Kidney (tissue), 14 donors: Measurements from ENCODE around the gene DBF4. TPM values are rescaled to one million over a fixed set of nuclear protein-coding genes. Genes with fewer than 3 reads are reported as not detected.
"Not testable (repeated sequence)": the region's sequence is repeated elsewhere in the genome, so short reads cannot be mapped to it uniquely, and the experiment has no call there.

Source experiments
- DNase-seq, 5 donors: peaks; one replicate each; pipeline ENCODE4 v3.0.0-alpha.2; 2013 to 2020
- FAIRE-seq: peaks from 2 replicates; lab custom pipeline; 2012; peaks lifted over from hg19 to GRCh38; lab: Jason Lieb, UNC
- H3K27ac ChIP-seq, 2 donors: one replicate each; pipeline ENCODE4 v1.7.0; 2013; ENCODE audit warnings: low read depth in 2 of 2, low read length in 2 of 2, inconsistent platforms in 1 of 2
- H3K27me3 ChIP-seq: one replicate; pipeline ENCODE4 v1.7.1; 2013; ENCODE audit warnings: low read length, inconsistent platforms; ENCODE audit not compliant: control insufficient read depth, insufficient read depth
- H3K36me3 ChIP-seq, 3 donors: one replicate each; pipeline versions ENCODE4 v1.7.0 to v1.7.1; 2013; ENCODE audit warnings: low read length in 3 of 3, control low read depth in 1 of 3, inconsistent platforms in 1 of 3; ENCODE audit not compliant: insufficient read depth in 3 of 3, control insufficient read depth in 2 of 3
- H3K4me1 ChIP-seq, 3 donors: one replicate each; pipeline versions ENCODE4 v1.7.0 to v1.7.1; 2013; ENCODE audit warnings: low read length in 3 of 3, inconsistent platforms in 1 of 3, low read depth in 1 of 3; ENCODE audit not compliant: control insufficient read depth in 2 of 3, insufficient read depth in 2 of 3
- H3K4me3 ChIP-seq, 3 donors: one replicate each; pipeline versions ENCODE4 v1.7.0 to v1.8.1; 2013; ENCODE audit warnings: low read length in 3 of 3, control low read depth in 1 of 3, inconsistent platforms in 1 of 3
- H3K9ac ChIP-seq, 3 donors: one replicate each; pipeline versions ENCODE4 v1.7.0 to v1.7.1; 2013; ENCODE audit warnings: low read length in 3 of 3, control low read depth in 1 of 3, inconsistent platforms in 1 of 3
- H3K9me3 ChIP-seq, 3 donors: one replicate each; pipeline versions ENCODE4 v1.7.0 to v1.7.1; 2013; ENCODE audit warnings: low read length in 3 of 3, control low read depth in 1 of 3, inconsistent platforms in 1 of 3; ENCODE audit not compliant: control insufficient read depth in 2 of 3, insufficient read depth in 1 of 3
- CTCF ChIP-seq: IDR thresholded peaks from 3 replicates; pipeline ENCODE4 v1.5.1; 2012; ENCODE audit warnings: mild to moderate bottlenecking, moderate library complexity, borderline replicate concordance; ENCODE audit not compliant: insufficient read depth; ENCODE audit errors: extremely low read depth
- intact Hi-C: fragments of 100-400 bp; cut with DNase I; formaldehyde crosslinking; loops from one replicate; pipeline ENCODE4 v1.11.1; 2022
- polyA plus RNA-seq: library from polyadenylated mRNA; stranded (reverse); fragments of 350-450 nt; fragmentation: Illumina TruSeq; extraction: RNeasy Lipid Tissue Mini Kit (QIAGEN cat#74804); gene quantifications from one replicate; pipeline ENCODE4 v1.2.3, GENCODE V29; 2014; ENCODE audit warnings: low read depth, low replicate concordance; ENCODE audit not compliant: insufficient read depth
- total RNA-seq: library from RNA; stranded (reverse); fragmentation: NEBNext Ultra II Directional; extraction: Animal tissue kit (Norgen Biotek cat#: 25700); gene quantifications from one replicate; pipeline ENCODE4 v1.2.1, GENCODE V29; 2021
- donor health status: control.
- donor health status: control.
- donor health status: control.
- donor health status: control.
- donor health status: control.
- donor health status: DM: yes; HTN: yes; CAD: no.
- donor health status: Normal renal cell carcinoma (clear cell type).

Gene DBF4
- total and polyA plus RNA-seq, 2 donors from 2014 or later = 1.9 to 8.8 TPM

DNA sequence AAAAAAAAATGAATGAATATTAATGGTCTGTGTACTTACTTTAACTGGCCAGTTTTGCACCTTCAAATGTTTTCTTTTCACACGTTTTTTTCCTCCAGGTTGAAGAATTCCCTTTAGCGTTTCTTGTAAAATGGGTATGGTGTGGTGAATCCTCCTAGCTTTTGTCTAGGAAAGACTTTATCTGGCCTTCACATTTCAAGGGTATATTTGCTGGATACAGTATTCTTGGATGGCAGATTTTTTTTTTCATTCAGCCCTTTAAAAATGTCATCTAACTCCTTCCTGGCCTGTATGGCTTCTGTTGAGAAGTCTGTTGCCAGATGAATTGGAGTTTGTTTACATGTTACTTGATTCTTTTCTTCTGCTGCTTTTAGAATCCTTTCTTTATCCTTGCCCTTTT, 10.2 kb upstream of the DBF4 start:
- H3K9ac ChIP-seq = no peak overlapping the region
- intact Hi-C loops = no loop called here
- no peaks in the 10 kb centered on the region for H3K4me1 ChIP-seq
- TF ChIP-seq CTCF = no peak
- no peak for FAIRE-seq
- peaks cover 0 to 13% (median 0%) of the 10 kb centered on the region in 3 donors for H3K9me3 ChIP-seq
- no peak for DNase-seq
- peaks cover 0 to 1% (median 0%) of the 10 kb centered on the region in 3 donors for H3K36me3 ChIP-seq
- H3K27ac ChIP-seq = no peak overlapping the region
- no peaks in the 10 kb centered on the region for H3K27me3 ChIP-seq
- H3K4me3 ChIP-seq = no peak overlapping the region

DNA sequence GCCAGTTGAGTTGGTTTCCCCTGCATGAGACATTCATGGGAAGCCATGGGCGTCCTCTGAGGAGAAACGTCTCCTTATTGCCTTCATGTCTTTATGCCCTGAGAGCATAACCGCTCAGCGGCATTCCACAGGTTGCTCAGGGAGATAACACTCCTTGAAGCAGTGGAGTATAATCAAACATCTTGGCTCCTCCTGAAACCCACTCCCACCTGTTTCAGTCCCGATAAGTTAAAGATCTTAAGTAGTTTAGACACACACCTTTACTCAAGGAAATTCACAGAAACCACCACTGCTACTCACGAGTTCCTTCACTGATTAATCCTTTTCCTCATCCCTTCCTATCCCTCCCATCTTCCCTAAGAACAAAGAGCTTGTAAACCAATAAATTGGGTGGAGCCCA, 9.8 kb upstream of the DBF4 start:
- H3K4me3 ChIP-seq, FAIRE-seq, H3K4me1 ChIP-seq, intact Hi-C loops, H3K36me3 ChIP-seq, H3K27ac ChIP-seq, H3K9ac ChIP-seq, DNase-seq, H3K27me3 ChIP-seq: not testable (repeated sequence)
- peaks cover 0 to 13% (median 0%) of the 10 kb centered on the region in 3 donors for H3K9me3 ChIP-seq

GRCh38 chr7:87870471-87870870, 5.8 kb upstream of the DBF4 start:
- intact Hi-C loops = no loop called here
- no peak overlapping the region for H3K9ac ChIP-seq
- no peak overlapping the region for H3K4me3 ChIP-seq
- no peak overlapping the region for H3K27ac ChIP-seq
- no peaks in the 10 kb centered on the region for H3K27me3 ChIP-seq
- no peak for TF ChIP-seq CTCF
- no peak for FAIRE-seq
- H3K4me1 ChIP-seq = peaks cover 0 to 2% (median 0%) of the 10 kb centered on the region in 3 donors
- H3K9me3 ChIP-seq = peaks cover 0 to 13% (median 0%) of the 10 kb centered on the region in 3 donors
- no peak for DNase-seq
- H3K36me3 ChIP-seq = peaks cover 0 to 2% (median 0%) of the 10 kb centered on the region in 3 donors

DNA sequence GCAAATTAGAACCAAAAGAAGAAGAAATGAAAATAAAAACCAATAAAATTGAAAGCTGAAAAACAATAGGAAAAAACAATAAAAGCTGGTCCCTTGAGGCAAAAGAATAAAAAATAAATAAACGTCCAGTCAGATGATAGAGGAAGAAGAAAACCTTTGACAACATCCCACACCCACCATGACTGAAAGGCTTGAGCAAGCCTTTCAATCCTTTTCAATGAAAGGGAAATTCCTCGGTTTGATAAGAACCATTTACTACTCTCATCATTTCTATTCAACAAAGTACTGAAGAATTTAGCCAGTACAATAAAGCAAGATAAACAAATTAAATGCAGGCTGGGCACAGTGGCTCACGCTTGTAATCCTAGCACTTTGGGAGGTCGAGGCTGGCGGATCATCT, 3.9 kb upstream of the DBF4 start:
- H3K4me1 ChIP-seq = peaks cover 0 to 2% (median 0%) of the 10 kb centered on the region in 3 donors
- H3K27ac ChIP-seq = no peak overlapping the region
- H3K9me3 ChIP-seq = no peaks in the 10 kb centered on the region
- no peaks in the 10 kb centered on the region for H3K27me3 ChIP-seq
- TF ChIP-seq CTCF = no peak
- FAIRE-seq (no peak), DNase-seq (no peak)
- H3K36me3 ChIP-seq = peaks cover 0 to 2% (median 0%) of the 10 kb centered on the region in 3 donors
- intact Hi-C loops = no loop called here
- no peak overlapping the region for H3K9ac ChIP-seq
- no peak overlapping the region for H3K4me3 ChIP-seq

DNA sequence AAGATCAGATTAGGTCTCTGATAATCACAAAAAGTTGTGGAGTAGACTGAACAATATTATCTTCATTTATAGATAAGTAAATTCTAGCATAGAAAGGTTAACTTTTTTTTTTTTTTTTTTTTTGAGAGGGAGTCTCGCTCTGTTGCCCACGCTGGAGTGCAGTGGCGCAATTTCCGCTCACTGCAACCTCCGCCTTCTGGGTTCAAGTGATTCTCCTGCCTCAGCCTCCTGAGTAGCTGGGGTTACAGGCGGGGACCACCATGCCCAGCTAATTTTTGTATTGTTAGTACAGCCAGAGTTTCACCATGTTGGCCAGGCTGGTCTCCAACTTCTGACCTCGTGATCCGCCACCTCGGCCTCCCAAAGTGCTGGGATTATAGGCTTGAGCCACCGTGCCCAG, 3.0 kb upstream of the DBF4 start:
- H3K27ac ChIP-seq, intact Hi-C loops, H3K4me3 ChIP-seq, H3K9me3 ChIP-seq, H3K9ac ChIP-seq, FAIRE-seq, DNase-seq, H3K27me3 ChIP-seq, H3K36me3 ChIP-seq, H3K4me1 ChIP-seq: not testable (repeated sequence)
